ENCODE data around the gene TBC1D2B. TPM values are rescaled to one million over a fixed set of nuclear protein-coding genes. Genes with fewer than 3 reads are reported as not detected.

Gene TBC1D2B
- polyA plus RNA-seq, 1 donor from 2014 or later: 9.4 TPM

DNA sequence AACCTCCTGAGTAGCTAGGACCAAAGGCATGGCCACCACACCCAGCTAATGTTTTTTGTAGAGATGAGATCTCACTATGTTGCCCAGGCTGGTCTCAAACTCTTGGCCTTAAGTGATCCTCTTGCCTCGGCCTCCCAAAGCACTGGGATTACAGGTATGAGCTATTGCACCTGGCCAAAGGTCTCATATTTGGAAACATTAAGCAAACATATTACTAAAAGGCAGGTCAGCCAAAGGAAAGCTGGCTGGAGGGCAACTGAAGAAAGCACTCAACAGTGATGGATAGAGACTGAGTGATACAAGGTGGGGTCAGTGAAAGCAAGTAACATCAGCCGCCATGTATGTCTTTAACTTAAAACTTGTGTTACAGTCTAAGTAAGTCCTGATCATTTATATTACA lies 57.5 kb downstream of the TBC1D2B start:
- H3K4me3 ChIP-seq (ENCODE audit: low read length): no peak overlapping the region
- no peaks in the 10 kb centered on the region for H3F3A ChIP-seq (ENCODE audit: insufficient read depth, low read length, poor library complexity, severe bottlenecking)
- no peak overlapping the region for H3K4me2 ChIP-seq (ENCODE audit: low read length)
- H3K9me2 ChIP-seq (ENCODE audit: insufficient read depth, low read length): no peaks in the 10 kb centered on the region
- no peaks in the 10 kb centered on the region for H3K9me3 ChIP-seq (ENCODE audit: low read length)
- no peak overlapping the region for H2AFZ ChIP-seq (ENCODE audit: low read depth, low read length)
- H3K27me3 ChIP-seq (ENCODE audit: insufficient read depth, low read depth, low read length): no peaks in the 10 kb centered on the region
- TF ChIP-seq TAF1 (IDR thresholded peaks at IDR 0.05; ENCODE audit: low read depth): no peak
- TF ChIP-seq SMC3 (conservative IDR thresholded peaks at IDR 0.05; ENCODE audit: poor library complexity): no peak
- TF ChIP-seq, protein P1, sequence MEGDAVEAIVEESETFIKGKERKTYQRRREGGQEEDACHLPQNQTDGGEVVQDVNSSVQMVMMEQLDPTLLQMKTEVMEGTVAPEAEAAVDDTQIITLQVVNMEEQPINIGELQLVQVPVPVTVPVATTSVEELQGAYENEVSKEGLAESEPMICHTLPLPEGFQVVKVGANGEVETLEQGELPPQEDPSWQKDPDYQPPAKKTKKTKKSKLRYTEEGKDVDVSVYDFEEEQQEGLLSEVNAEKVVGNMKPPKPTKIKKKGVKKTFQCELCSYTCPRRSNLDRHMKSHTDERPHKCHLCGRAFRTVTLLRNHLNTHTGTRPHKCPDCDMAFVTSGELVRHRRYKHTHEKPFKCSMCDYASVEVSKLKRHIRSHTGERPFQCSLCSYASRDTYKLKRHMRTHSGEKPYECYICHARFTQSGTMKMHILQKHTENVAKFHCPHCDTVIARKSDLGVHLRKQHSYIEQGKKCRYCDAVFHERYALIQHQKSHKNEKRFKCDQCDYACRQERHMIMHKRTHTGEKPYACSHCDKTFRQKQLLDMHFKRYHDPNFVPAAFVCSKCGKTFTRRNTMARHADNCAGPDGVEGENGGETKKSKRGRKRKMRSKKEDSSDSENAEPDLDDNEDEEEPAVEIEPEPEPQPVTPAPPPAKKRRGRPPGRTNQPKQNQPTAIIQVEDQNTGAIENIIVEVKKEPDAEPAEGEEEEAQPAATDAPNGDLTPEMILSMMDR (IDR thresholded peaks at IDR 0.05; ENCODE audit: poor library complexity, severe bottlenecking): no peak
- no peak for TF ChIP-seq POLR2AphosphoS5 (IDR thresholded peaks at IDR 0.05)
- no peaks in the 10 kb centered on the region for H3K36me3 ChIP-seq (ENCODE audit: insufficient read depth, low read length)
- H4K20me1 ChIP-seq (ENCODE audit: insufficient read depth): no peaks in the 10 kb centered on the region
- H3K27ac ChIP-seq (ENCODE audit: low read length): no peak overlapping the region
- no peaks in the 10 kb centered on the region for H3K79me2 ChIP-seq (replicated peaks; ENCODE audit: insufficient read depth, low read length)
- H3K9ac ChIP-seq (ENCODE audit: low read length): no peak overlapping the region

DNA sequence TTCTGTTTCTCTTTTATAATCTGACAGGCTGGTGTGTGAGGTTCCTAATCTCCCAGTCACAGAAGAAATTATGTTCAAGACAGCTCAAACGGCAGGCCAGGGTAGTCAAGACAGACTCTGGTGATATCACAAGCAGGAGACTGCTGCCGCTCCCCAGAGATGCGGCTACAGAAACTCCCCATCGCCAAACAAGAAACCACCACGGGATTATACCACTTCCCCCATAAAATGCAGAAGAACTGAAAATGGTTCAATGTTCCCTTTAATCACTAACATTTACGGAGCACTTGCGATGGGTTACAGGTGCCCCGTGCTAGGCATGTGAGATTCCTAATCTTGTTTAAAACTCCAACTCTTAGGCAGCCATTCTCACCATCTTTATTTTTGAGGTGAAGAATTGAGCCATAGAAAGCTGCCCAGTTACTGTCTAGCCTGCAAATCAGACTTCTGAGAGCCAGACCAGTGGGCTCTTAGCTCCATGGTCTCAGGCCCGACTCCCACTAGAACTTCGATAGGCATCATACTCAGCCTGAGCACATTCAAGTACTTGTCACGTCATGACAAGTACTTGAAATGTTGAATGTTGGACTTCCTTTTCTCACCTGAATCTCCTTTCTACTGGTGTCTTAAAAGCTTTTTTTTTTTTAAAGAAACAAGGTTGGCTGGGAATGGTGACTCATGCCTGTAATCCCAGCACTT lies 58.4 kb downstream of the TBC1D2B start:
- Histone ChIP-seq H3F3A (ENCODE audit: insufficient read depth, low read length, poor library complexity, severe bottlenecking) (no peaks in the 10 kb centered on the region), H3K27ac (ENCODE audit: low read length) (no peak overlapping the region), H3K36me3 (ENCODE audit: insufficient read depth, low read length) (no peaks in the 10 kb centered on the region), H3K79me2 (replicated peaks; ENCODE audit: insufficient read depth, low read length) (no peaks in the 10 kb centered on the region), H3K4me2 (ENCODE audit: low read length) (no peak overlapping the region), H3K9ac (ENCODE audit: low read length) (no peak overlapping the region), H4K20me1 (ENCODE audit: insufficient read depth) (no peaks in the 10 kb centered on the region), H3K9me2 (ENCODE audit: insufficient read depth, low read length) (no peaks in the 10 kb centered on the region), H3K27me3 (ENCODE audit: insufficient read depth, low read depth, low read length) (no peaks in the 10 kb centered on the region), H2AFZ (ENCODE audit: low read depth, low read length) (no peak overlapping the region), H3K4me3 (ENCODE audit: low read length) (no peak overlapping the region), H3K9me3 (ENCODE audit: low read length) (no peaks in the 10 kb centered on the region)
- TF ChIP-seq MXI1 (conservative IDR thresholded peaks at IDR 0.05; ENCODE audit: poor library complexity, severe bottlenecking): no peak
- TF ChIP-seq EZH2 (IDR thresholded peaks at IDR 0.05; ENCODE audit: borderline replicate concordance, insufficient read depth, low read length, poor library complexity, severe bottlenecking): no peak

DNA sequence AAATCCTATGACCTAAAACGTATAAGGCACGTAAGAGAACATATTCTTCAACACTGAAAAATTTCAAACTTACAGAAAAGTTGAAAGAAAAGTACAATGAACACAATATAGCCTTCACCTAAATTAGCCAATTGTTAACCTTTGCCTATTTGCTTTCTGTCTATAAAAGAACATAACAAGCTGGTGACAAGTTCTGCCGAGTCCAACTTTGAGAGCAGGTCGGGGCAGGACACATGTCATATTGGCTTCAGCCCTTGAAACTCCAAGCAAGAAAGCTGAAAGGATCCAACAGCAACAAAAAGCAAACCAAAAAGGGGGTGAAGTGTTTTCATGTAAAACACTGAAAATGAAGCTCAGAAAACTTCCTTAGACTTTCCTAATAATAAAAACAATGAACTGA lies 59.1 kb downstream of the TBC1D2B start:
- Histone ChIP-seq H3K4me3 (ENCODE audit: low read length) (no peak overlapping the region), H3K9me2 (ENCODE audit: insufficient read depth, low read length) (no peaks in the 10 kb centered on the region), H3K79me2 (replicated peaks; ENCODE audit: insufficient read depth, low read length) (no peaks in the 10 kb centered on the region), H3F3A (ENCODE audit: insufficient read depth, low read length, poor library complexity, severe bottlenecking) (no peaks in the 10 kb centered on the region), H3K4me2 (ENCODE audit: low read length) (no peak overlapping the region), H3K36me3 (ENCODE audit: insufficient read depth, low read length) (no peaks in the 10 kb centered on the region), H3K27ac (ENCODE audit: low read length) (no peak overlapping the region), H4K20me1 (ENCODE audit: insufficient read depth) (no peaks in the 10 kb centered on the region), H3K27me3 (ENCODE audit: insufficient read depth, low read depth, low read length) (no peaks in the 10 kb centered on the region), H3K9me3 (ENCODE audit: low read length) (no peaks in the 10 kb centered on the region), H2AFZ (ENCODE audit: low read depth, low read length) (no peak overlapping the region), H3K9ac (ENCODE audit: low read length) (no peak overlapping the region)
- TF ChIP-seq RAD21 (conservative IDR thresholded peaks at IDR 0.05) (no peak), SMC3 (conservative IDR thresholded peaks at IDR 0.05; ENCODE audit: poor library complexity) (no peak), EZH2 (IDR thresholded peaks at IDR 0.05; ENCODE audit: borderline replicate concordance, insufficient read depth, low read length, poor library complexity, severe bottlenecking) (no peak), EP300 (conservative IDR thresholded peaks at IDR 0.05; ENCODE audit: poor library complexity, severe bottlenecking) (no peak), TAF1 (IDR thresholded peaks at IDR 0.05; ENCODE audit: low read depth) (no peak), MXI1 (conservative IDR thresholded peaks at IDR 0.05; ENCODE audit: poor library complexity, severe bottlenecking) (no peak), POLR2AphosphoS5 (IDR thresholded peaks at IDR 0.05) (no peak)
- TF ChIP-seq, protein P1 (IDR thresholded peaks at IDR 0.05; ENCODE audit: poor library complexity, severe bottlenecking): no peak
- TF ChIP-seq, protein P2, sequence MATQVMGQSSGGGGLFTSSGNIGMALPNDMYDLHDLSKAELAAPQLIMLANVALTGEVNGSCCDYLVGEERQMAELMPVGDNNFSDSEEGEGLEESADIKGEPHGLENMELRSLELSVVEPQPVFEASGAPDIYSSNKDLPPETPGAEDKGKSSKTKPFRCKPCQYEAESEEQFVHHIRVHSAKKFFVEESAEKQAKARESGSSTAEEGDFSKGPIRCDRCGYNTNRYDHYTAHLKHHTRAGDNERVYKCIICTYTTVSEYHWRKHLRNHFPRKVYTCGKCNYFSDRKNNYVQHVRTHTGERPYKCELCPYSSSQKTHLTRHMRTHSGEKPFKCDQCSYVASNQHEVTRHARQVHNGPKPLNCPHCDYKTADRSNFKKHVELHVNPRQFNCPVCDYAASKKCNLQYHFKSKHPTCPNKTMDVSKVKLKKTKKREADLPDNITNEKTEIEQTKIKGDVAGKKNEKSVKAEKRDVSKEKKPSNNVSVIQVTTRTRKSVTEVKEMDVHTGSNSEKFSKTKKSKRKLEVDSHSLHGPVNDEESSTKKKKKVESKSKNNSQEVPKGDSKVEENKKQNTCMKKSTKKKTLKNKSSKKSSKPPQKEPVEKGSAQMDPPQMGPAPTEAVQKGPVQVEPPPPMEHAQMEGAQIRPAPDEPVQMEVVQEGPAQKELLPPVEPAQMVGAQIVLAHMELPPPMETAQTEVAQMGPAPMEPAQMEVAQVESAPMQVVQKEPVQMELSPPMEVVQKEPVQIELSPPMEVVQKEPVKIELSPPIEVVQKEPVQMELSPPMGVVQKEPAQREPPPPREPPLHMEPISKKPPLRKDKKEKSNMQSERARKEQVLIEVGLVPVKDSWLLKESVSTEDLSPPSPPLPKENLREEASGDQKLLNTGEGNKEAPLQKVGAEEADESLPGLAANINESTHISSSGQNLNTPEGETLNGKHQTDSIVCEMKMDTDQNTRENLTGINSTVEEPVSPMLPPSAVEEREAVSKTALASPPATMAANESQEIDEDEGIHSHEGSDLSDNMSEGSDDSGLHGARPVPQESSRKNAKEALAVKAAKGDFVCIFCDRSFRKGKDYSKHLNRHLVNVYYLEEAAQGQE (IDR thresholded peaks at IDR 0.05; ENCODE audit: borderline replicate concordance): no peak

Data from neural cell (in vitro differentiated cells).